Fibroblast of lung (primary cell): ENCODE results near the gene TMEM51. TPM values are rescaled to one million over a fixed set of nuclear protein-coding genes. Genes with fewer than 3 reads are reported as not detected.

Source experiments
- DNase-seq, 2 donors: peaks; one replicate each; pipeline versions ENCODE4 v3.0.0 to v3.0.0-alpha.2; 2010; ENCODE audit warnings: low read depth in 2 of 2
- H2AFZ ChIP-seq: 2 replicates; pipeline ENCODE4 v1.5.1; 2012; ENCODE audit warnings: low read length, control low read depth, inconsistent platforms
- H3K27ac ChIP-seq: 2 replicates; pipeline ENCODE4 v1.5.1; 2011; ENCODE audit warnings: low read length, control low read depth; ENCODE audit not compliant: insufficient read depth
- H3K27me3 ChIP-seq: 2 replicates; pipeline ENCODE4 v1.5.1; 2011; ENCODE audit warnings: mild to moderate bottlenecking, low read length; ENCODE audit not compliant: control insufficient read depth, insufficient read depth
- H3K36me3 ChIP-seq: 2 replicates; pipeline ENCODE4 v1.5.1; 2011; ENCODE audit warnings: low read length; ENCODE audit not compliant: control insufficient read depth, insufficient read depth
- H3K4me1 ChIP-seq: 2 replicates; pipeline ENCODE4 v1.5.1; 2011; ENCODE audit warnings: low read length; ENCODE audit not compliant: control insufficient read depth, insufficient read depth; ENCODE audit errors: extremely low read depth
- H3K4me2 ChIP-seq: 2 replicates; pipeline ENCODE4 v1.5.1; 2011; ENCODE audit warnings: low read length, control low read depth; ENCODE audit not compliant: insufficient read depth; ENCODE audit errors: extremely low read depth
- H3K4me3 ChIP-seq, 4 experiments: fragments of 200-600 bp in 1 of 4; sonication (generic) in 1 of 4; replicated peaks in 1 of 4; 2 replicates each; pipeline ENCODE4 v1.5.1; 2011 to 2016; ENCODE audit warnings: low read length in 4 of 4, low read depth in 3 of 4, mild to moderate bottlenecking in 3 of 4, control low read depth in 2 of 4, inconsistent platforms in 1 of 4, mixed read lengths in 1 of 4; ENCODE audit not compliant: insufficient read depth in 1 of 4; ENCODE audit errors: control extremely low read depth in 1 of 4
- H3K79me2 ChIP-seq: 2 replicates; pipeline ENCODE4 v1.5.1; 2012; ENCODE audit warnings: mild to moderate bottlenecking, low read length, inconsistent platforms; ENCODE audit not compliant: control insufficient read depth, insufficient read depth
- H3K9ac ChIP-seq: 2 replicates; pipeline ENCODE4 v1.5.1; 2011; ENCODE audit warnings: mild to moderate bottlenecking, low read length, control low read depth; ENCODE audit not compliant: insufficient read depth
- H3K9me3 ChIP-seq: 2 replicates; pipeline ENCODE4 v1.5.1; 2012; ENCODE audit warnings: low read depth, low read length; ENCODE audit not compliant: control insufficient read depth, insufficient read depth
- H4K20me1 ChIP-seq: 2 replicates; pipeline ENCODE4 v1.5.1; 2011; ENCODE audit warnings: low read length; ENCODE audit not compliant: control insufficient read depth, insufficient read depth; ENCODE audit errors: extremely low read depth
- CTCF ChIP-seq, 2 donors: IDR thresholded peaks in 1 of 2; conservative IDR thresholded peaks in 1 of 2; 1 replicate in 1 of 2; 2 replicates in 1 of 2; pipeline ENCODE4 v1.5.1; 2011 to 2012; ENCODE audit warnings: low read length in 2 of 2, control low read depth in 1 of 2, inconsistent platforms in 1 of 2, low read depth in 1 of 2, mild to moderate bottlenecking in 1 of 2
- EZH2 ChIP-seq: IDR thresholded peaks from 2 replicates; pipeline ENCODE4 v1.5.1; 2012; ENCODE audit warnings: low read length, control low read depth, mild to moderate bottlenecking; ENCODE audit errors: missing control alignments
- polyA plus RNA-seq, 2 donors: library from polyadenylated mRNA; depleted of rRNA in 1 of 2; stranded (reverse) in 1 of 2; unstranded in 1 of 2; fragments of >200 nt; gene quantifications; 2 replicates each; pipeline ENCODE4 v1.2.1, GENCODE V29; 2011 to 2012; ENCODE audit warnings: missing spikeins in 1 of 2
- total RNA-seq: library from RNA; depleted of rRNA; stranded (reverse); fragments of >200 nt; gene quantifications from 2 replicates; pipeline ENCODE4 v1.2.1, GENCODE V29; 2014

TMEM51 gene
- total and polyA plus RNA-seq, 2 donors (not counting 1 experiment from before 2014, with no cell fraction given) = 6.1 to 19.0 TPM

DNA sequence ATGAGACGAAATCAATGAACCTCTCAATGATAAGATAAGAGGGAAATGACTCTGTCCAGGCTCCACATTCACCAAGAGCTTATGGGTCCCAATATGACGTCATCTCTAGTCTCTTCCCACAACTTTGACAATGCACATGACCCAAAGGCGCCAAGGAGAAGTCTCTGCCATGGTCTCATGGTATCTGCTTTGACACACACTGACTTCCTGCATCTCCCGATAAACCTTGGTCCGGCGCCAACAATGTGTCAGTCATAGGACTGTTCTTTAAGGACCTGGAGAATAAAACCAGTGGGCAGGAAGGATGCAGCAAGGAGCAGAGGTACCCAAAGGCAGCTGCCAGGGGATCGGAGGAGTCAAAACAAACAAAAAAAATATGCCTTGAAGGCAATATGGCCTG, 46.9 kb upstream of the TMEM51 start:
- H3K4me1 ChIP-seq = no peaks in the 10 kb centered on the region
- H3K79me2 ChIP-seq = no peaks in the 10 kb centered on the region
- no peak overlapping the region for H3K4me3 ChIP-seq
- no peak overlapping the region for H3K4me2 ChIP-seq
- H2AFZ ChIP-seq = no peak overlapping the region
- no peak for DNase-seq
- H3K36me3 ChIP-seq = no peaks in the 10 kb centered on the region
- no peaks in the 10 kb centered on the region for H4K20me1 ChIP-seq
- no peak overlapping the region for H3K27ac ChIP-seq
- H3K9ac ChIP-seq = no peak overlapping the region
- TF ChIP-seq EZH2 = no peak
- TF ChIP-seq CTCF (conservative IDR thresholded peaks at IDR 0.05 in 1 of 2, IDR thresholded peaks at IDR 0.05 in 1 of 2; ENCODE audit: low read depth in 1 of 2, low read length in 2 of 2) = no peak
- H3K27me3 ChIP-seq = peaks cover 3% of the 10 kb centered on the region
- H3K9me3 ChIP-seq = no peaks in the 10 kb centered on the region

DNA sequence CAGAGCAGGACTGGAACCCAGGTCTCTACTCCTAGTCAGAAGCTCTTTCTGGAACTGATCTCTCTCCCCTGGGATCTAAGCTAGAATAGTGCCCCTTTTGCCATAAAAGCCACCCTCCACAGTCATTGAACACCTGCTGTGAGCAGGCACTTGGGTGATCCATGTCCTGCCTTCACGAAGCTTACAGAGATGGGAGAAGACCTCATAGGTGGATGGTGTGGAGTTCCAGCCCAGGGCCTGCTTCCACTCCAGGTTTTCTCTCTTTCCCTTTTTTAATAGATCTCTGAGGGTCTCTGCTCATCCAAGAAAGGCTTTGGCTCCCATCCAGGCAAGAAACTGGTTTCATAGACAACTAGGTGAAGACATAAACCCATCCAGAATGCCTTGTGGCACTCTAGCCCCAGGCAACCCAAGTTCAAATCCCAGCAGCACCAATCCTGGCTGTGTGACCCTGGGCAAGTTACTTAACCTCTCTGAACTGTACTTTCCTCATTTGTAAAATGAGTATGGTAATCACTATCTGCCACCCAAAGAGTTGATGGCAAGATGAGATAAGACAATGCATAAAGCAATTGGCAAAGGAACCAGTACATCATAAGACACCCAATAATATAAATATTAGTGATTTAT, 46.4 kb upstream of the TMEM51 start:
- no peak overlapping the region for H3K27ac ChIP-seq
- no peaks in the 10 kb centered on the region for H3K79me2 ChIP-seq
- H3K27me3 ChIP-seq = no peaks in the 10 kb centered on the region
- no peak overlapping the region for H3K9ac ChIP-seq
- no peaks in the 10 kb centered on the region for H4K20me1 ChIP-seq
- no peaks in the 10 kb centered on the region for H3K4me1 ChIP-seq
- H2AFZ ChIP-seq = no peak overlapping the region
- H3K36me3 ChIP-seq = no peaks in the 10 kb centered on the region
- TF ChIP-seq EZH2 (no peak), CTCF (conservative IDR thresholded peaks at IDR 0.05 in 1 of 2, IDR thresholded peaks at IDR 0.05 in 1 of 2; ENCODE audit: low read depth in 1 of 2, low read length in 2 of 2) (no peak)
- DNase-seq = no peak
- H3K9me3 ChIP-seq = no peaks in the 10 kb centered on the region
- H3K4me2 ChIP-seq = no peak overlapping the region
- H3K4me3 ChIP-seq = no peak overlapping the region

- DNase-seq = no peak
- no peaks in the 10 kb centered on the region for H3K27me3 ChIP-seq
- H3K9ac ChIP-seq = no peak overlapping the region
- no peak overlapping the region for H3K27ac ChIP-seq
- H3K9me3 ChIP-seq = no peaks in the 10 kb centered on the region
- H3K79me2 ChIP-seq = no peaks in the 10 kb centered on the region
- TF ChIP-seq CTCF (conservative IDR thresholded peaks at IDR 0.05 in 1 of 2, IDR thresholded peaks at IDR 0.05 in 1 of 2; ENCODE audit: low read depth in 1 of 2, low read length in 2 of 2) = no peak
- no peak for TF ChIP-seq EZH2
- H3K4me3 ChIP-seq = no peak overlapping the region
- H4K20me1 ChIP-seq = no peaks in the 10 kb centered on the region
- no peak overlapping the region for H3K4me2 ChIP-seq
- no peaks in the 10 kb centered on the region for H3K36me3 ChIP-seq
- H2AFZ ChIP-seq = no peak overlapping the region
- H3K4me1 ChIP-seq = no peaks in the 10 kb centered on the region
These were observed 45.6 kb upstream of the TMEM51 start for GRCh38 chr1:15107911-15108310.
